ENCODE measurements around the gene SCRT2.

SCRT2 gene

GRCh38 chr20:626579-626978, 49.0 kb downstream of the SCRT2 start:
- H3K4me3 ChIP-seq (ENCODE audit: low read depth in 1 of 2, low read length in 2 of 2) = no peak overlapping the region
- no peaks in the 10 kb centered on the region for H3K36me3 ChIP-seq (ENCODE audit: insufficient read depth, low read length)
- H3K27ac ChIP-seq (ENCODE audit: low read length) = no peak overlapping the region
- H3K4me1 ChIP-seq (ENCODE audit: insufficient read depth, low read length) = no peaks in the 10 kb centered on the region
- ATAC-seq (ENCODE audit: insufficient read depth, low read depth) (no peak), DNase-seq (no peak)
- no peak overlapping the region for H3K9ac ChIP-seq (ENCODE audit: low read depth, low read length)
- no peak for TF ChIP-seq CTCF (IDR thresholded peaks at IDR 0.05; ENCODE audit: borderline replicate concordance, extremely low read depth, low read length, poor library complexity, severe bottlenecking)
- TF ChIP-seq EZH2 (IDR thresholded peaks at IDR 0.05; ENCODE audit: borderline replicate concordance, low read depth, low read length, severe bottlenecking) = no peak
- no peak overlapping the region for H2AFZ ChIP-seq (ENCODE audit: low read depth, low read length)
- no peak overlapping the region for H3K4me2 ChIP-seq (ENCODE audit: insufficient read depth, low read length)
- no peaks in the 10 kb centered on the region for H4K20me1 ChIP-seq (ENCODE audit: insufficient read depth, low read length)
- no peaks in the 10 kb centered on the region for H3K9me3 ChIP-seq (ENCODE audit: insufficient read depth, low read length, severe bottlenecking)
- no peaks in the 10 kb centered on the region for H3K79me2 ChIP-seq (ENCODE audit: insufficient read depth, low read length)
- H3K27me3 ChIP-seq (ENCODE audit: insufficient read depth, low read length, poor library complexity) = peaks cover 11% of the 10 kb centered on the region

DNA sequence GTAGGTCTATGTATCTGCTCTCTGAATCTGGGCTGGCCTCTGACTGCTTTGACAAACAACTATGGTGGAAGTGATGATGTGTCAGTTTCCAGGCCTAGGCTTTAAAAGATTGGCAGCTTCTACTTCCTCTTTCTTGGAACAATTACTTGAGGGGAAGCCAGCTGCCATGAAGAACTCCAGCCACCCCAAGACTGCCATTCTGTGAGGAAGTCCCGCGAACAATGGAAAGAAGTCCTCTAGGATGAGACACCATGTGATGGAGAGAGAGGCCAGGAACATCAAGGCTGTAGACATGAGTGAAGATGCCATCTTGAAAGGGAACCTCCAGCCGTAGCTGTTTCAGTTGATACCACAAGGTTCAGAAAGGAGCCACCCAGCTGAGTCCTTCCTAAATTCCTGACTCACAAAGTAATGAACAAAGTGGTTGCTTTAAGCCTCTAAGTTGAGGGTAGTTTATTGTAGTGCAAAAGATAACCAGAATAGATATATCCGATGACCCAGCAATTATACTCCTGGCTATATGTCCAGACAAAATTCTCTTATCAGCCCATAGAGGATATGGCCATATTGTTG, 50.2 kb downstream of the SCRT2 start:
- Histone ChIP-seq H3K79me2 (ENCODE audit: insufficient read depth, low read length) (no peaks in the 10 kb centered on the region), H3K9me3 (ENCODE audit: insufficient read depth, low read length, severe bottlenecking) (no peaks in the 10 kb centered on the region), H3K4me2 (ENCODE audit: insufficient read depth, low read length) (no peak overlapping the region), H2AFZ (ENCODE audit: low read depth, low read length) (no peak overlapping the region), H3K9ac (ENCODE audit: low read depth, low read length) (no peak overlapping the region), H3K4me3 (ENCODE audit: low read depth in 1 of 2, low read length in 2 of 2) (no peak overlapping the region), H3K4me1 (ENCODE audit: insufficient read depth, low read length) (no peaks in the 10 kb centered on the region), H3K27me3 (ENCODE audit: insufficient read depth, low read length, poor library complexity) (peaks cover 11% of the 10 kb centered on the region), H3K36me3 (ENCODE audit: insufficient read depth, low read length) (no peaks in the 10 kb centered on the region), H3K27ac (ENCODE audit: low read length) (no peak overlapping the region), H4K20me1 (ENCODE audit: insufficient read depth, low read length) (no peaks in the 10 kb centered on the region)
- TF ChIP-seq CTCF (IDR thresholded peaks at IDR 0.05; ENCODE audit: borderline replicate concordance, extremely low read depth, low read length, poor library complexity, severe bottlenecking) = no peak
- no peak for TF ChIP-seq EZH2 (IDR thresholded peaks at IDR 0.05; ENCODE audit: borderline replicate concordance, low read depth, low read length, severe bottlenecking)
- DNase-seq (no peak), ATAC-seq (ENCODE audit: insufficient read depth, low read depth) (no peak)

DNA sequence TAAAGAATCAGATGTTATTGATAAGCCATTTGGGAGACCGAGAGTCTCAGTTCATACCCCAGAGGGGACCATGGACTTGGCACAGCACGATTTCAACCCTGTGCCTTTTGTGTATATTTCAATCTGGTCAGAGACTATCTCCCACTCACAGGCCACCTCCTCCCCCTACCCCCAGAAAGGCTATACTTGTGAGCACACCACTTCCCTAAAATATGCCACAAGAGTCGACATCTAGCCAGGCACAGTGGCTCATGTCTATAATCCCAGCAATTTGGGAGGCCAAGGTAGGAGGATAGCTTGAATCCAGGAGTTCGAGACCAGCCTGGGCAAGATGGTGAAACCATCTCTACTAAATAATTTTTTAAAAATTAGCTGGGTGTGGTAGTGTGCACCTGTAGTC, 51.9 kb downstream of the SCRT2 start:
- DNase-seq (no peak), ATAC-seq (ENCODE audit: insufficient read depth, low read depth) (no peak)
- no peaks in the 10 kb centered on the region for H3K79me2 ChIP-seq (ENCODE audit: insufficient read depth, low read length)
- H4K20me1 ChIP-seq (ENCODE audit: insufficient read depth, low read length) = no peaks in the 10 kb centered on the region
- H3K27me3 ChIP-seq (ENCODE audit: insufficient read depth, low read length, poor library complexity) = peaks cover 15% of the 10 kb centered on the region
- TF ChIP-seq CTCF (IDR thresholded peaks at IDR 0.05; ENCODE audit: borderline replicate concordance, extremely low read depth, low read length, poor library complexity, severe bottlenecking) (no peak), EZH2 (IDR thresholded peaks at IDR 0.05; ENCODE audit: borderline replicate concordance, low read depth, low read length, severe bottlenecking) (no peak)
- H3K4me2 ChIP-seq (ENCODE audit: insufficient read depth, low read length) = no peak overlapping the region
- no peaks in the 10 kb centered on the region for H3K9me3 ChIP-seq (ENCODE audit: insufficient read depth, low read length, severe bottlenecking)
- H3K4me1 ChIP-seq (ENCODE audit: insufficient read depth, low read length) = no peaks in the 10 kb centered on the region
- H3K4me3 ChIP-seq (ENCODE audit: low read depth in 1 of 2, low read length in 2 of 2) = no peak overlapping the region
- no peak overlapping the region for H3K27ac ChIP-seq (ENCODE audit: low read length)
- H2AFZ ChIP-seq (ENCODE audit: low read depth, low read length) = no peak overlapping the region
- H3K36me3 ChIP-seq (ENCODE audit: insufficient read depth, low read length) = no peaks in the 10 kb centered on the region
- no peak overlapping the region for H3K9ac ChIP-seq (ENCODE audit: low read depth, low read length)

DNA sequence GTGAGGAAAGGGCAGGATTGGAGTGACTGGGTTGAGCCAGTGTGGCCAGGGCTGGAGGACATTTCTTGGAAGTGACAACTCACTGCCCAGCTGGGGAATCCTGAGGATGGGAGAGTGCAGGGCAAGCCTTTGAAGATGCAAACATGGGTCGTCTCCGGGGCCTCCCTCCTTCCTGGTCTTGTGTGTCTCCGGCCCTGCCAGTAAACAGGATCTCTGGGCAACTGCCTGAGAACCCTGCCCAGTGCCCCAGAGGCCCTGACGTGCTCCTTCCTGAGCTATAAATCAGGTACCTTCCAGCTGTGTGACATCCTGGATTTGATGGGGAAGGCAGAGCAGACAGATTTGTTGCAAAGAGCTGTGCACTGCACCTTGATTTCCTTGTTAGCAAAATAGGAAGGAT, 52.6 kb downstream of the SCRT2 start:
- H3K27ac ChIP-seq (ENCODE audit: low read length) = no peak overlapping the region
- DNase-seq (no peak), ATAC-seq (ENCODE audit: insufficient read depth, low read depth) (no peak)
- no peak for TF ChIP-seq EZH2 (IDR thresholded peaks at IDR 0.05; ENCODE audit: borderline replicate concordance, low read depth, low read length, severe bottlenecking)
- no peak for TF ChIP-seq CTCF (IDR thresholded peaks at IDR 0.05; ENCODE audit: borderline replicate concordance, extremely low read depth, low read length, poor library complexity, severe bottlenecking)
- H3K9me3 ChIP-seq (ENCODE audit: insufficient read depth, low read length, severe bottlenecking) = no peaks in the 10 kb centered on the region
- no peak overlapping the region for H3K4me2 ChIP-seq (ENCODE audit: insufficient read depth, low read length)
- H3K4me1 ChIP-seq (ENCODE audit: insufficient read depth, low read length) = no peaks in the 10 kb centered on the region
- no peaks in the 10 kb centered on the region for H3K79me2 ChIP-seq (ENCODE audit: insufficient read depth, low read length)
- H3K4me3 ChIP-seq (ENCODE audit: low read depth in 1 of 2, low read length in 2 of 2) = no peak overlapping the region
- H4K20me1 ChIP-seq (ENCODE audit: insufficient read depth, low read length) = no peaks in the 10 kb centered on the region
- no peaks in the 10 kb centered on the region for H3K36me3 ChIP-seq (ENCODE audit: insufficient read depth, low read length)
- peaks cover 16% of the 10 kb centered on the region for H3K27me3 ChIP-seq (ENCODE audit: insufficient read depth, low read length, poor library complexity)
- no peak overlapping the region for H3K9ac ChIP-seq (ENCODE audit: low read depth, low read length)
- H2AFZ ChIP-seq (ENCODE audit: low read depth, low read length) = no peak overlapping the region

All from DND-41 (cell line).